SU-DHL-6 (cell line): ENCODE data around the gene CCNYL1.

Experiments
- EZH2phosphoT487 ChIP-seq: fragments of 200-600 bp; sonication (generic), shearing (Covaris generic); conservative IDR thresholded peaks from 2 replicates; pipeline ENCODE4 v1.6.1; 2018; ENCODE audit warnings: mild to moderate bottlenecking, antibody characterized with exemption, low read length, moderate library complexity, mixed read lengths
- TF ChIP-seq, protein P1 (sequence below): fragments of 200-600 bp; sonication (generic); IDR thresholded peaks from one replicate; pipeline ENCODE4 v1.5.1; 2017; ENCODE audit warnings: antibody characterized with exemption, mild to moderate bottlenecking, low read length, moderate library complexity; ENCODE audit not compliant: insufficient read depth, poor library complexity, severe bottlenecking

DNA sequence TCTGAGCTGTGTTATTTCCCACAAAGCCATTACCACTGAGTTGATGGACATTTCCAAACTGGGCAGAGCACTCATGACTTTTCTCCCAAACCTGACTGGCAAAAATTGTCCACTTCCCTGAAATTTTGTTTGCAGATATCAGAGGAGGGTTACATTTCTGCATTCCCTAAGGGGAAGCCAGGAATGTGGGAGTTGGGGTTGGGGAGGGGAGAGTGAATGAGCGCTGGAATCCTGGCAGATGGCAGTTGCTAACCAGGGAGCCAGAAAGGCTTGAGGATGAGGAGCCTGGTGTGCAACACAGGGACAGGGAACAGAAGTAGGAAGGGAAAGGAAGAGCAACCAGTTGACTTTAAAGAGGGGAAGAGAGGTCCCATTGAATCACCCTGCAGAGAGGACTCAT is 14.0 kb upstream of the CCNYL1 start:
- TF ChIP-seq, protein P1, sequence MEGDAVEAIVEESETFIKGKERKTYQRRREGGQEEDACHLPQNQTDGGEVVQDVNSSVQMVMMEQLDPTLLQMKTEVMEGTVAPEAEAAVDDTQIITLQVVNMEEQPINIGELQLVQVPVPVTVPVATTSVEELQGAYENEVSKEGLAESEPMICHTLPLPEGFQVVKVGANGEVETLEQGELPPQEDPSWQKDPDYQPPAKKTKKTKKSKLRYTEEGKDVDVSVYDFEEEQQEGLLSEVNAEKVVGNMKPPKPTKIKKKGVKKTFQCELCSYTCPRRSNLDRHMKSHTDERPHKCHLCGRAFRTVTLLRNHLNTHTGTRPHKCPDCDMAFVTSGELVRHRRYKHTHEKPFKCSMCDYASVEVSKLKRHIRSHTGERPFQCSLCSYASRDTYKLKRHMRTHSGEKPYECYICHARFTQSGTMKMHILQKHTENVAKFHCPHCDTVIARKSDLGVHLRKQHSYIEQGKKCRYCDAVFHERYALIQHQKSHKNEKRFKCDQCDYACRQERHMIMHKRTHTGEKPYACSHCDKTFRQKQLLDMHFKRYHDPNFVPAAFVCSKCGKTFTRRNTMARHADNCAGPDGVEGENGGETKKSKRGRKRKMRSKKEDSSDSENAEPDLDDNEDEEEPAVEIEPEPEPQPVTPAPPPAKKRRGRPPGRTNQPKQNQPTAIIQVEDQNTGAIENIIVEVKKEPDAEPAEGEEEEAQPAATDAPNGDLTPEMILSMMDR, result no peak
- no peak for TF ChIP-seq EZH2phosphoT487
